ENCODE results near the gene TJP3. TPM values are rescaled to one million over a fixed set of nuclear protein-coding genes. Genes with fewer than 3 reads are reported as not detected.
"Not testable (repeated sequence)": the region's sequence is repeated elsewhere in the genome, so short reads cannot be mapped to it uniquely, and the experiment has no call there.

The TJP3 gene, protein sequence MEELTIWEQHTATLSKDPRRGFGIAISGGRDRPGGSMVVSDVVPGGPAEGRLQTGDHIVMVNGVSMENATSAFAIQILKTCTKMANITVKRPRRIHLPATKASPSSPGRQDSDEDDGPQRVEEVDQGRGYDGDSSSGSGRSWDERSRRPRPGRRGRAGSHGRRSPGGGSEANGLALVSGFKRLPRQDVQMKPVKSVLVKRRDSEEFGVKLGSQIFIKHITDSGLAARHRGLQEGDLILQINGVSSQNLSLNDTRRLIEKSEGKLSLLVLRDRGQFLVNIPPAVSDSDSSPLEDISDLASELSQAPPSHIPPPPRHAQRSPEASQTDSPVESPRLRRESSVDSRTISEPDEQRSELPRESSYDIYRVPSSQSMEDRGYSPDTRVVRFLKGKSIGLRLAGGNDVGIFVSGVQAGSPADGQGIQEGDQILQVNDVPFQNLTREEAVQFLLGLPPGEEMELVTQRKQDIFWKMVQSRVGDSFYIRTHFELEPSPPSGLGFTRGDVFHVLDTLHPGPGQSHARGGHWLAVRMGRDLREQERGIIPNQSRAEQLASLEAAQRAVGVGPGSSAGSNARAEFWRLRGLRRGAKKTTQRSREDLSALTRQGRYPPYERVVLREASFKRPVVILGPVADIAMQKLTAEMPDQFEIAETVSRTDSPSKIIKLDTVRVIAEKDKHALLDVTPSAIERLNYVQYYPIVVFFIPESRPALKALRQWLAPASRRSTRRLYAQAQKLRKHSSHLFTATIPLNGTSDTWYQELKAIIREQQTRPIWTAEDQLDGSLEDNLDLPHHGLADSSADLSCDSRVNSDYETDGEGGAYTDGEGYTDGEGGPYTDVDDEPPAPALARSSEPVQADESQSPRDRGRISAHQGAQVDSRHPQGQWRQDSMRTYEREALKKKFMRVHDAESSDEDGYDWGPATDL
- total RNA-seq = 28.8 TPM

DNA sequence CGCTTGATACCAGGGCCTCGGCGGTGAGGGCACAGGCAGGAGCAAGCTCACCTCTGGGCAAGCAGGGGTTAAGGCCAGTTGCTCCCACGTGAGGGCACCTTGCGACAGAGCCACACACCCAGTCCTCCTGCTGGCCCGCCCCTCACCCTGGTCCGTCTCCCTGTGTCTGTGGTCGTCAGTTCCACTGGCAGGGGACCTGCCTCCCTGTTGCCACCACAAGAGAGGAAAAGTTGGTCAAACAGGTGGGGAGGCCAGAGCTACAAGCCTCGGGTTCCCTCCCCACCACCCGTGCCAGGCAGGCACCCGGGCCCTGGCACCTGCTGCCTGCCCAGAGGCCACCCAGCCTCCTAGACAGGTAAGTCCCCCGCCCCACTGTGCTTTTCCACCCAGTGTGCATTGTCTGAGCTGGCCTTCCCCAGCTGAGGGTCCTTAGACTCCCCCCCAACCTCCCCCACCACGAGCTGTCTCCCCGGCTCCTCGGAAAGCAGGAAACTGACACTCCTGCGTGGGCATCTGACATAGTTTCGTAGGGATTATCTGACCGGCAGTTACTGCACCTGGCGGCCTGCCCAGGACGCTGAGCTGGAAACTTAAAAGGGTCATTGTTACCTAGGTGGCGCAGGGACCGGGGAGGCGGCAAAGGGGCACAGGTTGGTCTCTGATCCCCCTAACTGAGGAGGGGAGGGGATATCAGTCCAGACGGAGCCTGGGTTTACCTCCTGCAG, at the start of gene TJP3:
TSS of gene TJP3 (plus strand) at position 178 of the 725 bp plus-strand sequence. CDS start 20,049 bp downstream, outside the sequence.
- DNase-seq (ENCODE audit: low spot score) = peak; percentile 91
- peak; percentile 84 for ATAC-seq

DNA sequence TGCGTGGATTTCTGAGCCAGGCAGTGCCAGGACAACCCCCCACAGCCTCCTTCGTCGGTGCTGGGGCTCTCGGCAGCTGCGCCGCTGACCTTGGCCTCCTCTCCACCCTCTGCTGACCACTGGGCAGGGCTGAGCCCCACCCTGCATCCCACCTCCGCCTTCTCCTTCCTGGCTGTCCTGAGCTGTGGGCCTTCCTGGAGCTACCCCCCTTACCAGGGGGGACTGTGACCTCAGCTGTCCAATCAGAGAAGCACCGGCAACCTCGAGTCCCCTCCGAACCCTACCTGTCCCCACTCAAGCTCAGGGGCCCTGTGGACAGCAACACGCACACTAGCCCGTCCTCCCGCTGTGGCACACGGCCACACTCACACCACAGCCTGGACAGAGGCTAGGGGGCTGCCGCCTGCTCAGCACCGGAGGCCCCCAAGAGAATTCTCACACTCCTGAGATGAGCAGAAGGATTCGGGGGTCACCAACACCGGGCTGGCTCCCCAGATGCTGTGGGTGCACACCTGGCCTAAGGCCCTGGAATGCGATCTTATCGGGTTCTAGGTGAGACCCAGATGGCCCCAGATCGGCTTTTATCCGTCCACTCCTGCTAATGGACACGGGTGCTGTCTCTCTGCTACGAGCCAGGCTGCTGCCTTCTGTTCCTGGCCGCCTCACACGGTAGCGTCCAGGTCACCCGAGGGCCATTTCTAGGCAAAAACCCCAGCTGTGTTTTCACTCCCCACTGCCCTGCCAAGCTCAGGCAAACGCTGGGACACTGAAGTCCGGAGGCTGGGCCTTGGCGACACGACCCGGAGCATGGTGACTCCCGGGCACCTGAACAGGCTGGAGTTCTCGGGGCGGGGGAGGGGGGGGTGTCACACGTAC, 49.1 kb upstream of the TJP3 start:
- ATAC-seq = peak; percentile 82

DNA sequence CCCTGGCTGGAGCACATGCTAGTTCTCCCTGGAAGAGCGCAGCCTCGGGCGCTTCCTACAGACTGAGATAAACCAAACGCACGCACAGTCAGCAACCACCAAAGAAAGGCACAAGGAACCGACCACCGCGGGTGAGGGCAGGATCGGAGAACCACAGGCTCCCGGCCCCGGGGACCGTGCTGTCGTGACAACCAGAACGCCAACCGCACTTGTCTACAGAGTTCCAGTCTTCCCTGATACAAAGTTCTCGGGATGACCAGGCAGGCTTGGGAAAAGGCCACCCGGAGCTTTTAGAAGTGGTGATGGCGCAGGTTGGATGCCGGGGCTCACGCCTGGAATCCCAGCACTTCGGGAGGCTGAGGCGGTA, 48.5 kb upstream of the TJP3 start:
- no peak for DNase-seq (ENCODE audit: low spot score)
- no peak for ATAC-seq

More for the DNA sequence above, 49.1 kb upstream of the TJP3 start:
- DNase-seq (ENCODE audit: low spot score) = peak; percentile 78

DNA sequence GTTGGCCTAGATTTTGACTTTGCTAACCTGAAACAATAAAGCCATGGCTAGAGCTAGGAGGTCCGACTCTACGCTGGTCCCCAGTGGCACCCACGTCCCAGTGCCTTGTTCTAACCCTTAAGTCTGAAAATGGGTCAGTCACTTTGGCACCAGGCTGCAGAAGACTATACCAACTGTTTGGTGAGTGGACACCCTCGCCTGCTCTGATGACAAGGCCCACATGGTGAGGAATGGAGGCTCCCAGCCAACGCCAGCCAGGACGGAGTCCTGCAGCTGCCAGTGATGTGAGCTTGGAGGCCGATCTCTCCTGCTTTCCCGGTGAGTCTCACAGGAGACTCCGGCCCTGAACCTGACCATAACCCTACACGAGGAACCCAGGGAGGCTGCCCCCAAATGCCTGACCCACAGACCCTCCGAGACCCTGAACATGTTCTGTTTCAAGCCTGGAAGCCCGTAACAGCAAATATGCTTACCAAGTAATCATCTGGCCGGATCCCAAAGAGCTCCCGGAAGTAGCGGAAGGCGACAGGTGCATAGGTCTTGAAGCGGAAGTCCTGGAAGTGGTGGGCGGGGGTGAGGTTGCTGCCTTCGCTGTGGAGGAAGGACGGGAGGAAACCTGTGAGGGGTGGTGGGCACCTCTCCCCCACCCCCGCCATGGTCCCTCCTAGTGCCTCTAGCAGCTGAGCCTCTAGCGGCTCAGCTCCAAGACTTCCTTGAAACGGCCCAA, 47.5 kb upstream of the TJP3 start:
- no peak for DNase-seq (ENCODE audit: low spot score)
- ATAC-seq = no peak

DNA sequence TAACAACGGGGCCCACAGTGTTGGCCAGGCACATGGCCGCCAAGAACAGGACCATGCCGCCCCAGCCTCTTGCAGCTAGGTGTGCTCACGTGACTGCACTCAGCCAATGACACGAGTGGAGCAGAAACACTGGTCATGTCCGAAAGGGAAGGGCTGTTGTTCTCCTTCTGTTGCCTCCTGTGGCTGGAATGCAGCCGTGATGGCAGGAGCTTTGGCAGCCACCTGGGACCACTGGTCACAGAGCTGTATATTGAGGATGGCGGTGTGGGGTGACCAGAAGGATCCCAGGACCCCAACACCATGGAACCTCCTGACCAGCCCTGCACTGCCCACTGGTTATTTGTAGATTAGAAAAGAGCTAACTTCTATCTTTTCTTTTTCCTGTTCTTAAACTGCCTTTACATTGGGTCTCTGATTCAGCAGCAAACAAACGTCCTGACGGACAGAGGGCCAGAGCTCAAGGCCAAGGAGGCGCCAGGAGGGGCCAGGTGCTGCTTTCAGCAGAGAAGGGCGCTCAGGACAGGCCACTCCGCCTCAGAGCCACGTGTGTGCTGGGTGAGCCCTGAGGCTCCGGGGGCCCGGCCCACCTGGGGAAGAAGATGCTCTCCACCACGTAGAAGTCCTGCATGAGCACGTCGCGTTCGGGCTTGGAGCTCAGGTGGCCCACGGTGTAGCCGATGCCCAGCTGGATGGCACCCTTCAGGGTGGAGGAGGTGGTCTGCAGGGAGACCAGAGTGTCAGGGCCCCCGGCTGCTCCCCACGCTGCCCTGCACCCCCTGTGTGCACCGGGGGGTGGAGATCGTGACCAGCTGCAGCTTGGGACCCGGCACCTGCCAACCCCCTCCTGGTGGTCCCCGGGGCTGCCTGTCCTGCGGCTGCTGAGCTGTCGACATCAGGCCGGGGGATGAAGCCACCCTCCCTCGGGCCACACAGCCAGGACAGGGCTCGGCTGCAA, 46.6 kb upstream of the TJP3 start:
- ATAC-seq = no peak
- no peak for DNase-seq (ENCODE audit: low spot score)

DNA sequence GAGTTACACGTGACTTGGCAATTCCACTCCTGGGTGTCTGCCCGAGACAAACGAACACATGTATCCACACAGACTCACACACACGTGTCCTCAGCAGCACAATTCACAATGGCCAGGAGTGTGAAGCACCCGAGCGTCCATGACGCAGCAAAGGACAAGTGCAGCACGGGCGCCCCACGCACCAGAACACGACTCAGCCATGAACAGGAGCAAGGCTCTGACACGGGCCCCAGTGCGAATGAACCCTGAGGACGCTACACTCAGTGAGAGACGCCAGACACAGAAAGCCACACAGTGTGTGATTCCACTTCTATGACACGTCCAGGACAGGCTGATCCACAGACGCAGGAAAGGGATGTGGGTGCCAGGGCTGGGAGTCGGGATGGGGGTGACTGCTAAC, 44.3 kb upstream of the TJP3 start:
- no peak for DNase-seq (ENCODE audit: low spot score)
- ATAC-seq = no peak

DNA sequence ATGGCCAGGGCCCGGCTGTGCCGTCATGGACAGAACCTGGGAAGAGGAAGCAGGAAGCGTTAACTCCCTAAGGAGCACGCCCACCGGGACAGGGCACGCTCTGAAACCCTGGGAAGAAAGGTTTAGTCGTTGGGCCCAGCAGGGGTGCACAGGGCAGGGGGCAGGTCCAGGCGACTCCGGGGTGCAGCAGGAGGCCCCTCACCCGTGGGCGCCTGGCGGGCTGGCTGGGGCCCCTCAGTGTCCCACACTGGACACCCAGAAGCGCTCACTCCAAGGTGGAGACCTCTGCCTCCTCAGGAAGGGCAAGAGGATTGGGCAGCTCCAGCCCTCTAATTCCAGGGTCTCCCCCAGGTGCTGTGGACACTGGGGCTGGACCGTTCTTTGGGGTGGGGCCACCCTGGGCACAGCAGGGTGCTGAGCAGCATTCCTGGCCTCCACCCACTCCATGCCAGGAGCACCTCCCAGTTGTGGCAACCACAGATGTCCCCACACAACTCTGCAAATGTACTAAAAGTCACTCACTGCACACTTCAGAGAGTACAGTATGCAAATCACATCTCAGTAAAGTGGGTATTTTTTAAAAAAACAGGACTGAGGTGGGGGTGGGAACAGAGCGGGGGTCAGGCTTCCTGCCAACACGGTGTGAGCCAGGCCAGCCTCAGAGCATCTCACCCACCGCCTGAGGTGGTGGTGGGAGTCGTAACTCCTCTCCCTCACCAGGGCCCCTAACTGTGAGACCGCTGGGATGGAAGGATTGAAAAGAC, 43.1 kb upstream of the TJP3 start:
- no peak for ATAC-seq
- DNase-seq (ENCODE audit: low spot score) = peak; percentile 43

DNA sequence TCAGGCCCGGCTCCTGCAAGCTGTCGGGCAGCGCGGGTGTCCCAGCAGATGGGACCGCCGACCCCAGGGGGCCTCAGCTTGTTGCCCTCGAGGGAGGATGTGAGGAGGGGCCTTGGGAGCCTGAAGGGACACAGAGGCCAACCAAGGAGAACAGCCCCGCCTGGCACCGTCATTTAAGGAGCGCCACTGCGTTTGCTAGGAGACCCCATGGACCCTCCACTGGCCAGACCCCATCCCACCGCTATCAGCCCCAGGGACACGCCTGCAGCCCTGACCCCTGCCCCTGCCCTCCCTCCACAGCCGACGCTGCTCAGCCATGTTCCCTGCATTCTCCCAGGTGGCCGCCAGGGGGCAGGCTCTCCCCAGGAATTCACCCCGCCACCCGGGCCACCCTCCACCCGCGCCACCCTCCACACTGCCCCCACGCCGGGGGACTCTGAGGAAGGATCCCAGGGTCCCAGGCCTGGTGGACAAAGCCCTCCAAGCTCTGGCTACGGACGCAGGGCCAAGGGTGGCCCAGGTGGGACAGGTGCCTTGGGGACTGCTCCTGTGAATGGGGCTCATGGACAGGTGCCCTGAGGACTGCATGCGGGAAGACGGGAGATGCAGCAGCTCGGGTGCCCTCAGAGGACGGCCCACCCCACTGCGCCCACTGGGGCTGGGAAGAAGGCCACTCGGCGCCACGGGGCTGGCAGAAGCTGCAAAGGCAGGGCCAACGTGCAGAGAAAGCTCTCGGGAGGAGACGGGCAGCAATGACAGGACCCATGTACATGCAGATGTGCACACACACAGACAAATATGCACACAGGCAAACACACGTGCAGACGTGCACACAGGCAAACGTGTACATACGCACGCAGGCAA, 42.3 kb upstream of the TJP3 start:
- ATAC-seq = peak; percentile 89

DNA sequence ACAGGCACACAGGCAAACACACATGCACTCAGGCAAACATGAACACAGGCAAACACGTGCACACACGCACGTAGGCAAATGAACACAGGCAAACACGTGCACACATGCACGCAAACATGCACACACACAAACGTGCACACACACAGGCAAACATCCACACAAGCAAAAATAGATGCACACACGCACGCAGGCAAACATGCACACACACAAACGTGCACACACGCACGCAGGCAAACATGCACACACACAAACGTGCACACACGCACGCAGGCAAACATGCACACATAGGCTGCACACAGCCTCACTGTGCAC, 41.7 kb upstream of the TJP3 start:
- DNase-seq (ENCODE audit: low spot score); ATAC-seq: not testable (repeated sequence)

More for the DNA sequence above, 42.3 kb upstream of the TJP3 start:
- peak; percentile 74 for DNase-seq (ENCODE audit: low spot score)

DNA sequence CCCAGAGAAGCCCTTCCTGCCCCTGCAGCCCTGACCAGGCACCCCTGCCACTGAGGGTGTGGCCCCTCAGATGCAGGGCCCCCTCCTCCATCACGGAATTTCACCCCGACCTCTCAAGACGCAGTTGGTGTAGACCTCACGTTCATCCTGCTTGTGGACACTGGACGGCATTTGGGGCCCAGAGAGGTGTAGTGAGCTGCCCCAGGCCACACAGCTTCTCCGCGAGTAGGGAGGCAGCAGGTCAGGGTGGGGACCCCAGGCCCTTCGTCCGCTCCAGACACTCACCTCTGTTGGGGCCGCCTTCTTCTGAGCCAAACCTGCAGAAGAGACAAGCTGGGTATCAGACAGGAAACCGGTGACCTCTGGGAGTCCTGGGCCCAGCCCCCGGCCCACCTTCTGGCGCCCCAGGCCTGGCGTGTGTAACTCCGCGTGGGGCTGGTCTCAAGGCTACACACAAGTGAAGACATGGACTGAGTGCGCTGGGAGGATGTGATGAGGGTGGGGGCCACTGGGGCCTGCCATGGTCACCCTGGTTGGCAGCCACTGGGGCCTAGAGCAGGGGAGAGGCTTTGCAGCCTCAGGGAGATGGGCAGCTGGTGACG, 41.0 kb upstream of the TJP3 start:
- ATAC-seq = no peak

DNA sequence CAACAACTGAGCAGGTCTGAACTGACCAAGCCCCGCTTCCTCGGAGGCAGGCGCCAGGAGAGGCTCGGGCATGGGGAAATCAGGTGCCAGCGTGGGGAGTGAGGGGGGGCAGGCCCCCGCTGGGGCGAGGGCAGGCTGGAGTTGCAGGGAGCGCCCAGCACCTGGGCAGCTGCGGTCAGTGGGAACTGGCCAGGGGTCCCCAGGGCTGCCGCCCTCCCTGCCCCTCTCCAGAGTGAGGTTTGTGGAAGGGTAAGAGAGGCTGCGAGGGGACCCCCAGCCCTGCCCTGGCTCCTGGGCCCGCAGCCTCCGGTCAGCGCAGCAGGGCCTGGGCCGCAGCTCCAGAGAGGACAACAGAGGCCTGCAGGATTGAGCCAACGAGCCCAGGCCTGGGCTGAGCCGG, 40.4 kb upstream of the TJP3 start:
- ATAC-seq (no peak), DNase-seq (ENCODE audit: low spot score) (peak; percentile 42)

More for the DNA sequence above, 41.0 kb upstream of the TJP3 start:
- DNase-seq (ENCODE audit: low spot score) = peak; percentile 42

DNA sequence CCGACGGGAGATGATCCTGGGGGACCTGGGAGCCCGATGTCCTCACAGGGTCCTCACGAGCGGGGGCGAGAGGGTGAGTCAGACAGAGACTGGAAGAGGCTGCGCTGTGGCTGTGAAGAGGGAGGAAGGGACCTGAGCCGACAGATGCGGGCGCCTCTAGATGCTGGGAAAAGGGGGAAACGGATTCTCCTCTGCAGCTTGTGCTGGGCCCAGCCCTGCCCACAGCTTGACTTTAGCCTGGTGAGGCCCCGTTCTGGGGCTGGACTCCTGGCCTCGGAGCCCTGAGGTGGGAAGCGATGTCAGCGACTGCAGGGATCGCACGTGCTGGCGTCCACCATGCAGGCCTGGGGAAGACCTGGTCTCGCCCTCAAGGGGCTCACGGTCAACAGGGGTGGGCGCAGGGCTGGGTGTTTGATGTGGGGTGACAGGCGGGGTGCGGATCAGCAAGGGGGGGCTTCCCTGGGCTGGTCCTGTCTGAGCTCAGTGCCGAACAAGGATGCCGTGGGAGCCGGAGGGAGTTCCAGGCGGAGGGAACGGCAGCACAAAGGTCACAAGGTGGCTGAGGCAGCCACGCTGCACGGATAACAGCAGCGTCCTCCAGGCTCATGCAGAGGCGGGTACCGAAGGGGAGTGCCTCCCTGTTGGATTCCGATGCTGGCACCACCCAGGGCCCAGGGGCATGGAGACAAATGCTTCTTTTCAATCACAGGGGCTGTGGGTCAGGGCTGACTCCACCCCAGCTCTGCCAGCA, 39.7 kb upstream of the TJP3 start:
- DNase-seq (ENCODE audit: low spot score) = no peak

DNA sequence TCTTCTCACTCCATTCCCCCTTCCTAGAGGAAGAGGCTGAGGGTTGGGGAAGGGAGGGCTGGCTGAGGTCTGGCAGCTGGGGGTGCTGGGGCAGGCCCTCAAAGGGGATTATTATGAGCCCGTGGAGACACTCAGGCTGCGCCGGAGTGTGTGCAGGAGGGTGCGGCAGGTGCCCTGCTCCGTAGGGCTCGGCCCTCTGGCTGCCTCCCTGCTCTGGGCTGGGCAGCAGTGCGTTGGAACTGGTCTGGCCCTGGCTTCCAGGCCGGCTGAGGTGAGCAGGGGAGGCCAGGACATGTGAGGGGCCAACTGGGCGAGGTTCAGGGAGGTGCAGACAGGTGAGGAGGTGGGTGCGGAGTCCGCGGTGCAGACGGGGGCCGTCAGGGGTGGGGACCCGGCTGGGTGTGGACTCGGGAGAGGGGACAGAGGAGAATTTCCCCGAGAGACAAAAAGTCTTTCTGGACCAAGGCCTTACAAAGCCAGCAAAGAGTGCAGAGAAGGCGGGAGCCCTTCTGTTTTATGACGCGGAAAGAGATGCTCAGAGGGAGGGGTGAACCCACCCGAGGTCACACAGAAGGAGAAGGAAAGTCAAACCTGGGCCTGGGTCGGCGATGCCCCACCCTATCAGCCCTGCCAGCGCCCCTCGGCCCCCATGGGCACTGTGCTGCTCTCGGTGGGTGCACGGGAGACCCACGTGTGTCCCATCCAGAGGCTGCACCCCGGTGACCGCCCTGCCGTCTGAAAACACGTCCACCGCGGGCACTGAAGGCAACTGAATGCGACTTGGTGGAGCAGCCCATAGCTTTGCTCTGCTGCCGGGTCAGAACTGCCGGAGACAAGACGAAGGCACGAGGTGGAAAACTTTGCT, 38.9 kb upstream of the TJP3 start:
- ATAC-seq (no peak), DNase-seq (ENCODE audit: low spot score) (no peak)

More for the DNA sequence above, 39.7 kb upstream of the TJP3 start:
- no peak for ATAC-seq

DNA sequence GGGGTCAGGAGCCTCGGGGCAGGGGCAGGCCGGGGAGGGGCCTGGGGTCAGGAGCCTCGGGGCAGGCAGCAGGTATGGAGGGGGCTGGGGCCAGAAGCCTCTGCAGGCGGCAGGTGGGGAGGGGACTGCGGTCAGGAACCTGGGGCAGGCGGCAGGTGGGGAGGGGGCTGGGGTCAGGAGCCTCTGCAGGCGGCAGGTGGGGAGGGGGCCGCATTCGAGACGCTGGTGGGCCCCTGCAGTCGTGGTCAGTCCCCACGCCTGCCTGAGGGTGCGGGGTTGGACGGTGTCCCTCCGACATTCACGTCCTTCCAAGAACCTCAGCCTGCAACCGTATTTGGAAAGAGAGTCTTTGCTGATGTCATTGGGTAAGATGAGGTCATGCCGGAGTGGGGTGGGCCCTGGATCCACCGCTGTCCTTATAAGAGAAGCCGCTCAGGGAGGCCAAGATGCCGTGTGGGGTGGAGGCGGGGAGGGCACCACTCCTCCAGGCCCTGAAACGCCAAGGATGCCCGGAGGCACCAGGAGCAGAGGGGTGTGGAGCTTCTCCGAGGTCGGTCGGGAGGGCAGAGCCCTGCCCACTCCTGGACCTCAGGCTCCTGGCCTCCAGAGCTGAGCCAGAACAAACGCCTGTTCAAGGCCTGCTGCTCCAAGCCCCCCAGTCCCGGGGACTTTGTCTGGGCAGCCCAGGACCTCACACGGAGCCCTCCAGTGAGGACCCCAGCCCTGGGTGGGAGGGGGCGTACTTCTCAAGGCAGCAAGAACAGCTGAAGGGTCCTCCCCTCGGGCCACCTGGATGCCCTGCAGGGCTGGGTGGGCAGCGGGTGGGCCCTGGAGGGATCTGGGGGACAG, 38.0 kb upstream of the TJP3 start:
- no peak for DNase-seq (ENCODE audit: low spot score)

More for the DNA sequence above, 38.0 kb upstream of the TJP3 start:
- no peak for ATAC-seq
